GM20000 (cell line): ENCODE measurements around the gene NEK8.

Experiments
- DNase-seq: peaks from one replicate; pipeline ENCODE4 v3.0.0; 2012; ENCODE audit warnings: low spot score
- CTCF ChIP-seq: IDR thresholded peaks from 2 replicates; pipeline ENCODE4 v1.5.1; 2012; ENCODE audit warnings: mild to moderate bottlenecking, control low read depth; ENCODE audit errors: extremely low read depth, missing control alignments

NEK8 gene

DNA sequence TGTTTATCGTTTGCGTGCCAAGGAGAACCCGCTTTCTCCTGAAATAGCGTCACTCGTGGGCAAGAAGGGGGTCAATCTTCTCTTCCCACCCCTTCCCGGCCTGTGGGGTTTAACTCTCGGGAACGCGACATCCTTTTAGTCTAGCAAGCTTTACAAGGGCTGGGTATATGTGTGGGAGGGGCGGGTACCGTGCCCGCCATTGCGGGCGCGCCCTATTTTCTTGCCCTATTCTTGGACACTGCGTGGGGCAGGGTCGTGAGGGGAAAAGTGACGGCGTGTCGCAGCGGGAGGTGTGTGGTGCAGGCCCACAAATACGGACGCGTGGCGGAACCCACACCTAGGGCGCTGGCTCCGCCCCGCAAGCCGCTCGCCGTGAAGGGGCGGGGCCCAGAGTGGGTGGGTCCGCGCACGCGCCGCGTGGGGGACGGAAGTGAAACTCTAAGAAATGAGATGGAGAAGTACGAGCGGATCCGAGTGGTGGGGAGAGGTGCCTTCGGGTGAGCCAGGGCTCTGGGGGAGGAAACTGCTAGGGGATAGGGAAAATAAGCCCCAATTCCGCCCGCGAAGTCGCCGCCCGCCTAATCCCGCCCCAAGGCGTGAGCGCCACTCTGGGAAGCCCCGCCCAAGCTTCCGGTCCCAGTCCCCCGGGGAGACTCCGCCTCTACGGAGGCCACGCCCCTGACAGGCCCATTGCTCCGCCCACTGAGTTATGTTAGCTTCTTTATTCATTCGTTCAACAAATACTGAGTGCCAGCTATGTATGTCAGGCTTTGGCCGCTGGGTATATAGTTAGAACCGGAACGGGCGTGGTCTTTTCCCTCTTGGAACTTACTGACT lies at the start of gene NEK8:
Gene NEK8 (plus strand): TSS at position 425 of the 837 bp plus-strand sequence. CDS start 26 bp downstream, at position 451.
- DNase-seq: peak; percentile 88
- no peak for TF ChIP-seq CTCF

DNA sequence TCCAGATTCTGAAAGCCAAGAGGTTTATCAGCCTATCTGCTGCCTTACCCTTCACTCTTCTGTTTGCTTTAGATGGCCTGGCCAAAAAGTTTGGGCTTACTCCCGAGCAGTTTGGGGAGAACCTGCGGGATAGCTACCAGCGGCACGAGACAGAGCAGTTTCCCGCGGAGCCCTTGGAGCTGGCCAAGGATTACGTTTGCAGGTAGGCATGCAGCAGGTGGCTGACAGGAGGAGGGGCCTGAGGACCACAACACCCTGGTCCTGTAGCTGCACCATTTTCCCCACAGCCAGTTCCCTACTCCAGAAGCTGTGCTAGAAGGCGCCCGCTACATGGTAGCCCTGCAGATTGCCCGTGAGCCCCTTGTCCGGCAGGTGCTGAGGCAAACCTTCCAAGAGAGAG lies 45.9 kb upstream of the NEK8 start:
- TF ChIP-seq CTCF: no peak
- no peak for DNase-seq

DNA sequence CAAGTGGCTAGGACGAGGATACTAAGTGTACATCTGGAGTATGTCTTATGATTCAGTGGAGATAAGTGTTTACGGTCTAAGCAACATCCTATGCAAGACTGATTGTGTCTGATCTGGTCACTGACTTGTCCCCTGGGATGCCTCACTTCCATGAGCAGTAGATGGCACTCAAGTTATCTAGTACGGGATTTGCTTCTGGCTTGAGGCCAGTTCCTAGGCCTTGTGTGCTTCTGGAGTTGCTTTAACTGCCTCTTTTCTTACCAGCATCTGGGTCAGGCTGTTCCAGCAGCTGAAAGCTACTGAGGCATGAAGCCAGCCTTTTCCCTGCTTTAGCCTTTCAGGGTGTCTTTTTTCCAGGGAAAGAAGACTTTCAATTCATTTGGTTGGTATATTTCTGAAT lies 43.6 kb upstream of the NEK8 start:
- TF ChIP-seq CTCF: no peak
- DNase-seq: no peak

- TF ChIP-seq CTCF: no peak
- no peak for DNase-seq
Measured at GRCh38 chr17:28685366-28685765, 43.2 kb upstream of the NEK8 start.

DNA sequence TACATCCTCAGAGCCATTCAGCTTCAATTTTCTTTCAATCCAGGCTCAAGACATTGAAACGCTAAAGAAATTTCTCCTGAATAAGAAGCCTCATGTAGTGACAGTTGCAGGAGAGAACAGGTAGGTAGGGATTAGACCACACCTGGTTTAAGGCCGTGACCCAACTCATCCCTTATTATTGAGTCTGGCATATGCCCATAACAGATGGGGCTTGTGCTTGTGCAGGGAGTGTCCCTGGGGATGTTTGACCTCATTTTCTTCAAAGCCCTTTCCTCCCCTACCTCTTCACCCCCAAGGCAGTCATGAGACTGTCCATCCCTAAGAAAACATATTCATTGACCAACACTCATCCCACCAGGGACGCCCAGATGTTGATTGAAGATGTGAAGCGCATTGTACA lies 42.3 kb upstream of the NEK8 start:
- DNase-seq: no peak
- no peak for TF ChIP-seq CTCF

- TF ChIP-seq CTCF: no peak
- no peak for DNase-seq
Measured at GRCh38 chr17:28688481-28688880, 40.1 kb upstream of the NEK8 start.

DNA sequence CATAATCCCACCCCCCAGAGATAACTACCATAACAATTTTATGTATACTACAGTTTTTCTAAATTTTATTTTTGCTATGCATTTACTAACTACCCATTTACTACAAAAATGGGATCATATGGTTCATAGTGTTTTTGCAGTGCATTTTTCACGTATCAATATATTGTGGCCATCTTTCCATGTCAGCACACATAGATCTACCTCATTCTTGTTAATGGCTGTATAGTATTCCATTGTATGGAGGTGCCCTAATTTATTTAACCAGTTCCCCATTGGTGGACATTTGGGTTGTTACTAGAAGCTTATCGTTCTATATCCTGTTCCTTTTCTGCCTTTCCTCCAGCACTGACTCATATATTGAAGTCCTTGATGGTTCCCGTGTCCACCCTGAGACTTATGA lies 39.6 kb upstream of the NEK8 start:
- no peak for DNase-seq
- TF ChIP-seq CTCF: no peak
